ENCODE data around the gene TNFRSF6B. TPM values are rescaled to one million over a fixed set of nuclear protein-coding genes. Genes with fewer than 3 reads are reported as not detected.

TNFRSF6B gene
- total RNA-seq, 4 donors from 2014 or later, result 2.1 to 16.1 (median 11.1) TPM

DNA sequence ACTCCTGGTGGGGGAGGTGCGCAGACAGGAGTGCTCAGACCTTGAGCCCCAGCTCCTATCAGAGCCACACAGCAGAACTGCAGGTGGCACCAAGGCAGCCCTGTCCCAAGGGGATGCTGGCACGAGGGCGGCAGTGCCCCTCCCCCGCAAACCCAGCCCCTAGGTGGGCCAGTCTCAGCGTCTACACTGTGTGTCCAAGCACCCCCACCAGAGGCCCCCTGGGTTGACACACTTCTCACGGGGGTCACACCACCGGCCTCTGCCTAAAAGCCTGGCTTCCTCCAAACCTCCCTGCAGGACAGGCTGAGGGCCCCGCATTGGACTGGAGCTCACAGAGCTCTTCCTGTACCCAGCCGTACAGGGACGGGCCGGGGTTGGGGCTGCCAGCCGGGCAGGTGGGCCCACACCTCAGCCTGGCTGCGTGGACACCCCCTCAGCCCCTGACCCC is 51.2 kb downstream of the TNFRSF6B start:
- no peak overlapping the region for H3K4me3 ChIP-seq
- WGBS, result 100% methylated on average over 1 of the region's 13 CpGs
- no peak overlapping the region for H3K27ac ChIP-seq
- TF ChIP-seq, protein P1, sequence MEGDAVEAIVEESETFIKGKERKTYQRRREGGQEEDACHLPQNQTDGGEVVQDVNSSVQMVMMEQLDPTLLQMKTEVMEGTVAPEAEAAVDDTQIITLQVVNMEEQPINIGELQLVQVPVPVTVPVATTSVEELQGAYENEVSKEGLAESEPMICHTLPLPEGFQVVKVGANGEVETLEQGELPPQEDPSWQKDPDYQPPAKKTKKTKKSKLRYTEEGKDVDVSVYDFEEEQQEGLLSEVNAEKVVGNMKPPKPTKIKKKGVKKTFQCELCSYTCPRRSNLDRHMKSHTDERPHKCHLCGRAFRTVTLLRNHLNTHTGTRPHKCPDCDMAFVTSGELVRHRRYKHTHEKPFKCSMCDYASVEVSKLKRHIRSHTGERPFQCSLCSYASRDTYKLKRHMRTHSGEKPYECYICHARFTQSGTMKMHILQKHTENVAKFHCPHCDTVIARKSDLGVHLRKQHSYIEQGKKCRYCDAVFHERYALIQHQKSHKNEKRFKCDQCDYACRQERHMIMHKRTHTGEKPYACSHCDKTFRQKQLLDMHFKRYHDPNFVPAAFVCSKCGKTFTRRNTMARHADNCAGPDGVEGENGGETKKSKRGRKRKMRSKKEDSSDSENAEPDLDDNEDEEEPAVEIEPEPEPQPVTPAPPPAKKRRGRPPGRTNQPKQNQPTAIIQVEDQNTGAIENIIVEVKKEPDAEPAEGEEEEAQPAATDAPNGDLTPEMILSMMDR (IDR thresholded peaks at IDR 0.05), result no peak
- TF ChIP-seq POLR2A (IDR thresholded peaks at IDR 0.05) (no peak), EP300 (IDR thresholded peaks at IDR 0.05) (no peak), POLR2AphosphoS5 (IDR thresholded peaks at IDR 0.05) (no peak)
- H3K36me3 ChIP-seq, result peaks cover 20% of the 10 kb centered on the region
- peaks cover 2% of the 10 kb centered on the region for H3K4me1 ChIP-seq
- no peaks in the 10 kb centered on the region for H3K27me3 ChIP-seq
- DNase-seq (ENCODE audit: low spot score in 2 of 2), result peak in 1 of 2 donors; percentile 78
- H3K9me3 ChIP-seq, result no peaks in the 10 kb centered on the region

Other genes starting within 250 kb of the TNFRSF6B start
- gene KCNQ2, start 224.0 kb upstream of the TNFRSF6B start, total RNA-seq, result under 1 TPM in 1 of 4 donors, not detected in 3; 0.76 TPM
- gene EEF1A2, start 197.6 kb upstream of the TNFRSF6B start, total RNA-seq, result 10 to 100 TPM in 3 of 4 donors, 1 to 10 TPM in 1; 4.8 to 13.4 (median 12.0) TPM
- 100 to 1,000 TPM; 151 to 352 (median 299) TPM for gene PPDPF, start 175.9 kb upstream of the TNFRSF6B start, total RNA-seq
- 10 to 100 TPM; 58.0 to 70.6 (median 65.6) TPM for gene PTK6, start 159.3 kb upstream of the TNFRSF6B start, total RNA-seq
- gene SRMS, start 148.9 kb upstream of the TNFRSF6B start, total RNA-seq, result 1 to 10 TPM in 1 of 4 donors, not detected in 3; 1.3 TPM
- under 1 TPM in 2 of 4 donors, not detected in 2; 0.25 to 0.36 TPM for gene FNDC11, start 142.5 kb upstream of the TNFRSF6B start, total RNA-seq
- gene HELZ2, start 122.4 kb upstream of the TNFRSF6B start, total RNA-seq, result 10 to 100 TPM; 22.8 to 36.6 (median 31.8) TPM
- gene GMEB2, start 69.6 kb upstream of the TNFRSF6B start, total RNA-seq, result 10 to 100 TPM; 15.5 to 18.5 (median 16.4) TPM
- 10 to 100 TPM; 14.2 to 20.7 (median 17.0) TPM for gene STMN3, start 43.2 kb upstream of the TNFRSF6B start, total RNA-seq
- 10 to 100 TPM in 2 of 4 donors, 1 to 10 TPM in 2; 6.9 to 26.6 (median 13.9) TPM for gene RTEL1, start 38.3 kb upstream of the TNFRSF6B start, total RNA-seq
- 10 to 100 TPM; 22.1 to 31.9 (median 27.6) TPM for gene ARFRP1, start 11.3 kb downstream of the TNFRSF6B start, total RNA-seq
- gene ZGPAT, start 11.4 kb downstream of the TNFRSF6B start, total RNA-seq, result 10 to 100 TPM; 21.7 to 25.8 (median 23.3) TPM
- gene LIME1, start 40.0 kb downstream of the TNFRSF6B start, total RNA-seq, result 10 to 100 TPM; 12.2 to 36.5 (median 16.9) TPM
- 100 to 1,000 TPM in 3 of 4 donors, 10 to 100 TPM in 1; 96.9 to 118 (median 107) TPM for gene SLC2A4RG, start 43.1 kb downstream of the TNFRSF6B start, total RNA-seq
- 1 to 10 TPM; 3.4 to 5.1 (median 4.4) TPM for gene ZBTB46, start 134.6 kb downstream of the TNFRSF6B start, total RNA-seq
- not detected for gene ABHD16B, start 164.8 kb downstream of the TNFRSF6B start, total RNA-seq
- gene TPD52L2, start 168.6 kb downstream of the TNFRSF6B start, total RNA-seq, result 10 to 100 TPM; 66.5 to 87.4 (median 74.1) TPM
- 10 to 100 TPM; 36.4 to 62.0 (median 53.7) TPM for gene DNAJC5, start 198.5 kb downstream of the TNFRSF6B start, total RNA-seq

Data from suprapubic skin (tissue), 4 donors.